GM18870 (cell line): ENCODE measurements around the gene TP53I13.

Source experiments
- ATAC-seq: cut with Tn5 transposase; IDR thresholded peaks from one replicate; pipeline ENCODE4 v1.9.1; 2021; ENCODE audit warnings: moderate library complexity; ENCODE audit not compliant: unreplicated experiment

Gene TP53I13

DNA sequence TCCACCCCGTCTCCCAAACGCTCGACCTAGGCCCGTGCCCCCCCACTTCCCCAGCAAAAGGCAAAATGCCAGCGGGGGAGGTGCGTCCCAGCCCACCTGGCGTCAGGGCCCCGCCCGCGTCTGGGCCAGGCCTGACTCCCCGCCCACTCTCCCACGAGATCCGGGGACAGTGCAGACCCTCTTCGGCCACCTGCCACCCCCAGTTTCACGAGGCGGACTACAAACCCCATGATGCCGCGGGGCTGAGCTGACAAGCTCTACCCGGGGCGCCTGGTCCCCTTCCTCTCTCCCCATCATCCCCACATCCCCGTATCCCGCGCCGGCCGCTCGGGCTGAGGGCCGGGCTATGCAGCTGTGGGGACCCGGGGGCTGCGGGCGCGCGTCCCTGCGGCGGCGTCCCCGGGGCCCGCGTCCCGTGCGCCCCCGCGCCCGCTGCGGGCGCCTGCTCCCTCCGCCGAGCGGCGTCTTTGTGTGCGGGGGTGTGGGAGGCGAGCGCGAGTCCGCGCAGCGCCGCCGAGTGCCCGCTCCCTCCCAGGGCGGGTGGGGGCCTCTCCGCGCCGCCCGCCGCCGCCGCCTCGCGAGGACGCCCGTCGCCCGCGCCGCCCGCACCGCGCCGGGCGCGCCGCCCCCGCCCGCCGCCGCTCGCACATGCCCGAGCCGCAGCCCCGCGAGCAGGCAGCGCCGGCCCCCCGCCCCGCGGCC lies 24.5 kb downstream of the TP53I13 start, which contains the start of gene ANKRD13B:
ANKRD13B (plus strand) TSS at position 283 of the 702 bp plus-strand sequence. CDS start 490 bp downstream, outside the sequence.
- no peak for ATAC-seq

DNA sequence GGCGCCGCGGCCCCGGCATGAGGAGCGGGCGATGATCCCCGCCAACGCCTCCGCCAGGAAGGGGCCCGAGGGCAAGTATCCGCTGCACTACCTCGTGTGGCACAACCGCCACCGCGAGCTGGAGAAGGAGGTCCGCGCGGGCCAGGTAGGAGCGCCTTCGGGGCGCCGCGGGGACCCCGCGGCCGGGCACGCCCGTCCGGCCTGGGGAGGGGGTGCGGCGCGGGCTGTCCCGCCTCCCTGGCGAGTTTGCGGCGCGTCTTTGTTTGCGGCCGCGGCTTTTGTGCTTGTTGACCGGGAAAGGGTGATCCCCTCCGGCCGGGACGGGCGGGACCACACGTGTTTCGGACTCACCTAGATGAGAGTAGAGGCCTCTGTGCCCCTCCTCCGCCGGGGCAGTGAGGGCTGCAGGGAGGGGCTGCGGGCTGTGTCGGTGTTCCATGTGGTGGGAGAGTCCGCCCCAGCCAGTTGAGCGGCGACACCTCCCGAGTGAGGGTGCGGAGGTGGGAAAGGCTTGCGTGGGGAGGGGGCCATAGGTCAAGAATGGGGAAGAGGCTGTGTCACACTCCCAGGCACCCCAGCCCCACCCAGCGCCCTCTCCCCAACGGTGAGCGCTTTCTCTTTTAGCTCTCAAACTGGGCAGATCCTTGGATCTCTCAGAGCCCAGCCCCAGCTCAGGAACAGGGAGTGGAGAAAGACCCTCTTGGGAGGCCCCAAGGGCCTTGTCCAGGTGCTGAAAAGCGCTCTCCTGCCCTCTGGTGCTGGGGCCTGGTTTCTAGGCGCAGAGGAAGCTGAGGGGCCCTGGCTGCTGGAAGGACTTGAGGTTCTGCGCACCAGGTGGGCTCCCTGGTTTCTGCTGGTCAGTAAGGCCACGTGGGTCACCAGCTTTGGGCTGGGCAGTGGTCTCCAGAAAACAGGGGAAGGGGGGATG lies 25.4 kb downstream of the TP53I13 start:
- no peak for ATAC-seq

DNA sequence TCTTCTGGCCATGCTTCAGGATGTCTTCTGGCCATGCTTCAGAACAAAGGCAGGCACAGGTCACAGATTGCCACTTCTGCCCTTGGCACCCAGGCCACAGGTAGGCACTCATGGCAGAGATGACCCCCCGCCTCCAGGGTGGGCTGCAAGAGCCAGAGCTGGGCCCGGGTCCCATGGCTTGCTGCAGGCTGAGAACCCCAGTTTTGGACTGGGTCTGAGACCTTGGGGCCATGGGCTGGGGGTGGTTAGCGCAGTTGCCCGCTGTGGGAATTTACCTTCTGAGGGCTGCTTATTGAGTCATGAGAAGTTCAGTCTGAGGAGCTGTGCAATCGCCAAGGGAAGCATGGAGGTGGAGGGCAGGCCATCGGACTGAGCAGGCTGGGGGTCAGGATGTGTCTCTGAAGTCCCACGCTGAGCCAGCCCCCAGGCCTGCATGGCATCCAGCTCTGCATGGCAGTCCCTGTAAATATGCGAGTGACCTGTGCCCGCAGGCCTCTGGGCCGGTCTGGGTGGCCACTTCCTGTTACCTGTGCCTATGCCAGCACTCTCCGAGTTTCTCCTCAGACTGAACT lies 26.1 kb downstream of the TP53I13 start:
- ATAC-seq = no peak

DNA sequence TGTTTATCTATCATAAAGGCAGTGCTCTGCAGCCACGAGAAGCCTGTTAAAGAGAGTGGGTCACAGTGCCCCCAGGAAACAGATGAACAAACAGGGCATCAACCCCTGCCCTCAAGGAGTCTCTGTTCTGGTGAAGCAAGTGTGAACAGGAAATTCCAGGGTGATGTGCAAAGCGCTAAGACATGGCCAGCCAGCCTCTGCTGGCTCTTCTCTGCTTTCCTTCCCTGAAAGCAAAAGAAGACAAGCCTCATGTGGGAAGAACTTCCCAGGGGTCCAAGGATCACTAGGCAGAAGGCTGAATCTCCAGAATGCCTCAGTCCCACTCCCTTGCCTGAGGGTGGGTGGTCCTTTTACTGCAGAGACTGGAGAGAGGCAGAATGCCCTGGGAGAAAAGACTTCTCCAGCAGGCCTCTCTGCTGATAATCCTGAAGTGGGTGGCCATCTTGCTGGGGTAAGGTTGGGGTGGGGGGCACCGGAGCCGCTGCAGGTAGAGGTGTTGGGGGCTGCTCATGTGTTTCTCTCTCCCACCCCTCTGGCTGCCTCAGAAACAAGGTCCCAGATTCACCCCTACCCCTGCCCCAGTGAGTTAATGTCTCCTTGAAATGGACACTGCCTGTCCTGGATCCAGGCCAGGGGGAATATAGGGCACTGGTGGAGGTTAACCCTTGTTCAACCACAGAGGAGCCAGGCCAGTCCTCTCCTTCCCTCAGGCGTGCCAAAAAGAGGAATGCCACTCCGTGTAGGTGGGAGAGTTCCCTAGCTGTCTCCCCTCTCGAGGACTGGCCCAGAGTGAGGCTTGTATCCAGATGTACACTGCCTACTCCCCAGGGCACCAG lies 26.8 kb downstream of the TP53I13 start:
- no peak for ATAC-seq

DNA sequence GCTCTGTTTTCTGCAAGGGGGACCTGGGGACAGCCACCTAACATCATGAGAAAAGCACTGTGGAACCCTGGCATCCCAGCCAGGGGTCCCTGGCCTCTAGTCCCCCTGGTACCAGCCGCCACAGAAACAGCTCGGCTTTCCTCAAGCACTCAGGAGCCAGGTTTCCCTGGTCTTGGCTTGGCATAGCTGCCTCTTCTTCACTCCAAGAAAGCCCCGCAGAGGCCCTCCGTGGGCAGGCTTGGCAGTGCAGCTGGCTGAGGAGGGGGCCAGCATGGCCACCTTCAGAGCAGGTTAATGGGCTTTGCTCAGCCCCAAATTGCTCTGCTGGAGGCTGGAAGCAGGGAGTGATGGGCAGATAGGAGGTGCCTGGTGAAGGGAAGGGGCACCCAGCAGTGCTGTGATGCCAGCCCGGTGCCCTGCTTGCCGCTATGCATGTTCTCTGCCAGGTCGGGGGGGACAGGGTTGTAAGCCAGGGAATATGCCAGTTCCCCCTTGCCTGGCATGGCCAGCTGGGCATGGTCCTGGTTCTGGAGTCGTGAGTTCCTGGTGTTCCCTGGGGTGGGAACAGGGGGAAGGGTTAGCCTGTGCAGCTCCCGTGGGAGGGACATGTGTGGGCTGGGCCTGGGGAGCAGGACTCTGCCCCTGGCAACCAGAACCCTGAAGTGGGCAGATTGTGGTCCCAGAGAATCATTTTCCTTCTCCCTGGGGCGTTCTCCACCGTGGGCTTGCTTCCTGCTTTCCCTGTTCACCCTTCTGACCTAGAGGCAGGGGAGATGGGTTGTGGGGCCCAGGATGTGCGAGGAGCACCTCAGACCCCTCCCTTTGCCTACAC lies 27.7 kb downstream of the TP53I13 start:
- no peak for ATAC-seq

DNA sequence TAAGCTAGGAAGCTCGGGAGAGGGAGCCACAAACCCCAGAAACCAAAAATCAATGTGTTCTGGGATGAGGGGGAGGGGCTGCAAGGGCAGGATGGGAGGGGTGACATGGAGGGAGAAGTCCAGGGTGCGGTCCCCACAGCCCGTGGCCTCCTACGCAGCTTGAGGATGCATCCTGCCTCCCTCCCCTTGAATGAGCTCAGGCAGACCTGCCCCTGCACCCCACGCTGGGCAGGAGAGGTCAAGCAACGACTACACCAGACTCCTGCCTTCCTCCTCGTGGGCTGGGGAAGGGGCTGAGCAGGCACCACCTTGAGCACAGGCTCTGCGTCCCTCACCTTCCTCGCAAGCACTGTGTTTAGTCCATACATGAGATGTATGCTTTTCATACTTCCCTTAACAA lies 28.3 kb downstream of the TP53I13 start:
- no peak for ATAC-seq

DNA sequence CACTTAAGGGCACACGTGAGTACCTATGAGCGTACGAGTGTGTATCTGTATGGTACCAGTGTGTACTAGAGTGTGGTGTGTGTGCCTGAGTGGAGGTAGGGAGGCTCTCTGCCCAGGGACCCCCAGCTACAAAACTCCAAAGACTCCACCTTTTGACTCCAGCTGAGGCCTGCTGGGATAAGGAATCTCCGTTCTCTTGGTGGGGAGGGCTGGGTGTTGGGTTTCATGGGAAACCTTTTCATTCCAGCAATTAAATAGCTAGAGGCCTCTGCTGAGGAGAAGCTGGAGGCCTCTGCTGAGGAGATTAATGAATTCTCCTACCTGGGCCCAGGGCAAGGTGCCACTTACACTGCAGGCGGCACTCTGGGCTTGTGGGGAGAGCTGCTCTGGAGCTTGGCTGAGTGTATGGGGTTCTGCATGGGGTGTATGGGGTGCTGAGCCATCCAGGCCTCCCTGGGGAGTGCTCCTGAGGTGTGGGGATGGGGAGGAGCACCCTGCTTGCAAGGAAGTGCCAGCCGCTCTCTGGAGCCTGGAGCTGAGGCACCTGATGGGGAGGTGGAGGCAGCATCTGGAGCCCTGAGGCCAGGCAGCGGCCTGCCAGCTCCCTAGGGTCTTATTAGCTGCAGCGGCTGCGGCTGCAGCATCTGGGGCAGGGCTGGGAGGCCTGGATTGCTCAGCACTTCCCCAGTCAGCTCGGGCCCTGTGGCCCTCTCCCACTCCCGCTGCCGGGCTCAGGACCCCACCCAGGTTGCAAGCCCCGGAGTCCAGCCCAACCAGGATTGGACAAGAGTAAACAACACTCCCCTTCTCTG lies 29.1 kb downstream of the TP53I13 start:
- no peak for ATAC-seq

DNA sequence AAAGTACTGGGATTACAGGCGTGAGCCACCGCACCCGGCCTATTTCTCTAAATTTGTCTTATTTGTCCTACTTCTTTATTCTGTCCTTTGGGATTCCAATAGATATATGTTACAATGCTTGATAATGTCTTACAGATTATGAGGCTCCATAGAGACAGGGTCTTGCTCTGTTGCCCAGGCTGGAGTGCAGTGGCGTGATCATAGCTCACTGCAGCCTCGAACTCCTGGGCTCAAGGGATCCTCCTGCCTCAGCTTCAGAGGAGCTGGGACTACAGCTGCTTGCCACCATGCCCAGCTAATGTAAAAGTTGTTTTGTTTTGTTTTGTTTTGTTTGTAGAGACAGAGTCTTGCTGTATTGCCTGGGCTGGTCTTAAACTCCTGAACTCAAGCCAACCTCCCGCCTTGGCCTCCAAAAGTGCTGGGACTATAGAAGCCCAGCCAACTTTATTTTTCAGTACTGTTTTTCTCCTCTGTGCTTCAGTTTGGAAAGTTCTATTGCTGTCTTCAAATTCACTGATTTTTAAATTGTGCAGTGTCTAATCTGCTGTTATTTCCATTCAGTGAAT lies 34.7 kb downstream of the TP53I13 start:
- ATAC-seq = no peak

DNA sequence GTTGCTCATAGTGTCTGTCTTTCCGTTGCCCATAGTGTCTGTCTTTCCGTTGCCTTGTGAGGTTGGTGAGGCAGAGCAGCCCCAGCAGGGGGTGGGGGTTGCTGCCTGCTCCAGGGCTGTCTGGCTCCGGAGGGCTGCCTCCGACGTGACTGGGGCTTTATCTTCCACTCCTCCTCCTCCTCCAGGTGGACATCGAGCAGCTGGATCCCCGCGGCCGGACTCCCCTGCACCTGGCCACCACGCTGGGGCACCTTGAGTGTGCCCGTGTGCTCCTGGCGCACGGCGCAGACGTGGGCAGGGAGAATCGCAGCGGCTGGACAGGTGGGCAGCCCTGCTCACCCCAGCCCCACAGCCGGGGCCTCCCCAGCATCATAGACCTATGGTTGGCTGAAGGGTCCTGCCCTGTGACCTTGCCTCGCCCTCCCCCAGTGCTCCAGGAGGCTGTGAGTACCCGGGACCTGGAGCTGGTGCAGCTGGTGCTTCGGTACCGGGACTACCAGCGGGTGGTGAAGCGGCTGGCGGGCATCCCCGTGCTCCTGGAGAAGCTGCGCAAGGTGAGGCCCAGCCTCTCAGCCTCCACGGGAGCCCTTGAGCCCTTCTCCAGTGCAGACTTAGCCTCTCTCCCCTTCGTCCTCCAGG lies 39.2 kb downstream of the TP53I13 start:
- ATAC-seq = no peak

DNA sequence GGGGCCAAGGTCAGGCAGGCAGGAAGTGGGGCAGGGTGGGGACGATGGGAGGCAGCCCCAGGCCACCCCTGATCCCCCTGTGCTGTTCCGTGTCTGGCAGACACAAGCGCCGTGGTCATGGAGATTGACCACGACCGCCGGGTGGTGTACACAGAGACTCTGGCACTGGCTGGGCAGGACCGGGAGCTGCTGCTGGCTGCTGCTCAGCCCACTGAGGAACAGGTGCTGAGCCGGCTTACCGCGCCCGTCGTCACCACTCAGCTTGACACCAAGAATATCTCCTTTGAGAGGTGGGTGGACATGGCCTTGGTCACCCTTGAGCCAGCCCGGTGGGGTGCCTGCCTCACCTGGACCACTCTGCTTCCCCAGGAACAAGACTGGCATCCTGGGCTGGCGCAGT lies 40.5 kb downstream of the TP53I13 start:
- ATAC-seq = no peak

DNA sequence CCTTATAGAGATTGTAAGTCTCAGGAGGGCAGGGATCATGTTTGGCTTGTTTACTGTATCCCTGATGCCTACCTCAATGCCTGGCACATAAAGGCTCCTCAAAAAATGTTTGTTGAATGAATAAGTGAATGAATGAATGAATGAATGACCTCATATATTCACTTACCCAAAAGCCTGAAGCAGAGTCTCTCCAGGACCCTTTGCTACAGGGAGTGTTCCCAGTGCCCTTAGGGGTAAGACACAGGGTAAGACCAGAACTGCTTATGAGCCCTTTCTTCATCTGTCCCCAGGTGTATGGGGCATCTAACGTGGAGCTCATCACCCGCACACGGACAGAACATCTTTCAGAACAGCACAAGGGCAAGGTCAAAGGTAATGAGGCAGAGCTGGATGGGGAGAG lies 41.9 kb downstream of the TP53I13 start:
- ATAC-seq = no peak

DNA sequence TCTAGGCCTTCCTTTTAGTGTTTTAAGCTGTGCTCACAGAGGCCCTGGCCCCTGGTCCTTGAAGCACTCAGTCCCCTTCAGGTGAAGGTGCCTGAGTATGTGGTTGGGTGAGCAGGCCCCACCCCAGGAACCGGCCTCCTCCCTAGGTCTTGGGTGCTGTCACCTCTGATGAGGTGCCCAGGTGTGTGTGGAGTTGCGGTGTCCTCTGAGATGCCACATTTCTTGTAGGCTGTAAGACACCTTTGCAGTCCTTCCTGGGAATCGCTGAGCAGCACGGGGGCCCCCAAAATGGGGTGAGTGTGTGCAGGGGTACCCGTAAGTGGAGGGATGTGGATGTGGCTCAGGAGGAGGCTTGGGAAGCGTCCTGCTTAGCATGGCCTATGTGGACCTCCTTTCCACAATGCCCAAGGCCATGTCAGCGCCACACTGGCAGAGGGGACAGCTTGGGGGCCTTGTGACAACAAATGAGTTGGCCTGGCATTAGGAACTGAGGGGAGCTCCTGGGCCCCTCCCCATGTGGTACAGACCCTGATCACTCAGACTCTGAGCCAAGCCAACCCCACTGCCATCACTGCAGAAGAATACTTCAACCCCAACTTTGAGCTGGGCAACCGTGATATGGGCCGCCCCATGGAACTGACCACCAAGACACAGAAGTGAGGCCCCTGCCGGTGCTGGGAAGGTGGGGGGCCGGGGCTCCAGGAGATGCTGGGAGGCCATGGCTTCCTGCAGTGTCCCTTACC lies 43.0 kb downstream of the TP53I13 start:
- no peak for ATAC-seq

DNA sequence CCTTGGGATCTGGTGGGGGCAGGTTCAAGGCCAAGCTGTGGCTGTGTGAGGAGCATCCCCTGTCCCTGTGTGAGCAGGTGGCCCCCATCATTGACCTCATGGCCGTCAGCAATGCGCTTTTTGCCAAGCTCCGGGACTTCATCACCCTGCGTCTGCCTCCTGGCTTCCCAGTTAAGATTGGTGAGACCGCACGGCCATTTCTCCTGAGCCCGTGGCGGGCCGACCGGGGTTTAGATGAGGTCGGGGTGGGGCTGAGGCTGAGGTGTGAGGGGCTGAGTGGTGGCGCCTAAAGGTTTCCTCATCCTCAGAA lies 43.5 kb downstream of the TP53I13 start:
- no peak for ATAC-seq

DNA sequence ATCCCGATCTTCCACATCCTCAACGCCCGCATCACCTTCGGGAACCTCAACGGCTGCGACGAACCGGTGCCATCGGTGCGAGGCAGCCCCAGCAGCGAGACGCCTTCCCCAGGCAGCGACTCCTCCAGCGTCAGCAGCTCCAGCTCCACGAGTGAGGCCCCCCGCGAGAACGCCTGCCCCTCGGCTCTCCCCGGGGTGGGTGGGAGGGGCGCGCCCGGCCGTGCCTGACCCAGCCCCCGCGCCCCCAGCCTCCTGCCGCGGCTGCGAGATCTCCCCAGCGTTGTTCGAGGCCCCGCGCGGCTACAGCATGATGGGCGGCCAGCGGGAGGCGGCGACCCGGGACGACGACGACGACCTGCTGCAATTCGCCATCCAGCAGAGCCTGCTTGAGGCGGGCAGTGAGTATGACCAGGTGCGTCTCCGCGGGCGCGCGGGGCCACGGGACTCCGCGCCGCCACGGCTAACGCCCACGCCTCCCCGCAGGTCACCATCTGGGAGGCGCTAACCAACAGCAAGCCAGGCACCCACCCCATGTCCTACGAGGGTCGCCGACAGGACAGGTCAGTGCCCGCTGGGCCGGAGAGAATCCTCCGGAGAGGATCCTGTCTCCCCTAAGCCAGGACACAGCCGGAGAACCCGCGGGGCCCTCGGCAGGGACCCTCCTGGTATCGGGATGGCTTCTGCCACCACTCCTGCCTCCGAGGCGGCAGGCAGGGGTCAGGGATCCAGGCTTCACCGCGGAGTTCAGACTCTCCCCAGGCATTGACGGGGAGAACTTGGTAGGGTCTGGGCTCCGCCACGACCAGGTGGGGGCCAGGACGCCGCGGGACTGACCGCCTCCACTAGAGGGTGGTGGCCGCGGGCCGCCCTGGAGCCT lies 44.1 kb downstream of the TP53I13 start:
- ATAC-seq = no peak

DNA sequence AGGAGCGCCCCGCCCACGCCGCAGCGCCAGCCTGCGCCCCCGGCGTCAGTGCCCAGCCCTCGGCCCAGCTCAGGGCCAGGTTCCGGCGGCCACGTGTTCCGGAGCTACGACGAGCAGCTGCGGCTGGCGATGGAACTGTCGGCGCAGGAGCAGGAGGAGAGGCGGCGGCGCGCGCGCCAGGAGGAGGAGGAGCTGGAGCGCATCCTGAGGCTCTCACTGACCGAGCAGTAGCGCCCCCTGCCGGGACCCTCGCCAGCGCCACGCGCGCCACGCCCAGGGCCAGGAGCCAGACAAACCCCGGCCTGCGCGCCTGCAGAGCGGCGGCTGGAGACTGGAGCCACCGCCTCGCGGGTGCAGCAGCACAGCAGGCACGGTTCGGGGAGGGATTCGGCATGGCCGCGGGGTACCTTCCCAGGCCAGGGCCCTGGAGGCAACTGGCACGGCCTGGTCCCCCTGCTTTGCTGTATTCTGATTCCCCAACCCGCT lies 44.9 kb downstream of the TP53I13 start:
- ATAC-seq = no peak

DNA sequence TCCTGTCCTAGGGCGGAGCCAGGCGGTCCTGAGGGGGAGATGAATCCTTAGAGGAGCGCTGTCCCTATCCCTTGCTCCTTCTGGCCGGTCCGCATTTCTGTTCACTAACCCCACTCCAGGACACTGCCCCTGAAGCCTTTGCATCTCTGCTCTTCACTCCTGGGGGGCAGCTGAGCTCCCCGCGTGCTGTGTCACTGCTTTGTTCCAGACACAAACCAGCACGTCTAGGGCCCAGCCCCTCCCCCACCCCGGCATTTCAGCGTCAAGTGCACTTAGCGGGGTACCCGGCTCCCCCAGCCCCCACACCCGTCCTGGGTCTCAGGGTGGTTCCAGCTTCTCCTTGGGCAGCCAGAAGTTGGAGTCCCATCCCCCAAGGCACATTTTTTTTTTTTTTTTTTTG lies 45.4 kb downstream of the TP53I13 start:
- no peak for ATAC-seq
